SK-N-SH treated with all-trans-retinoic acid at 6 μM for 48 hours (cell line): ENCODE data around the gene PIGS.
"Not testable (repeated sequence)": the region's sequence is repeated elsewhere in the genome, so short reads cannot be mapped to it uniquely, and the experiment has no call there.

Experiments
- ATAC-seq: fragments of 200-7000 bp; cut with Tn5 transposase; 3 replicates; pipeline ENCODE4 v1.9.1; 2020; ENCODE audit warnings: mild to moderate bottlenecking, moderate library complexity
- BACH2 ChIP-seq: fragments of 250-450 bp; sonication (Bioruptor Pico); IDR thresholded peaks from 2 replicates; pipeline ENCODE4 v1.9.0; 2021; ENCODE audit warnings: mild to moderate bottlenecking, borderline replicate concordance
- CSDC2 ChIP-seq: fragments of 250-450 bp; sonication (Bioruptor Pico); IDR thresholded peaks from 2 replicates; pipeline ENCODE4 v1.5.0; 2020; ENCODE audit warnings: mild to moderate bottlenecking, moderate library complexity
- ISL1 ChIP-seq: fragments of 250-450 bp; sonication (Bioruptor Pico); IDR thresholded peaks from 2 replicates; pipeline ENCODE4 v2.1.2; 2022; ENCODE audit warnings: mild to moderate bottlenecking, moderate library complexity
- PPARA ChIP-seq: fragments of 250-450 bp; sonication (Bioruptor Pico); IDR thresholded peaks from 2 replicates; pipeline ENCODE4 v1.5.0; 2020; ENCODE audit warnings: mild to moderate bottlenecking, borderline replicate concordance
- SNAI2 ChIP-seq: fragments of 250-450 bp; sonication (Bioruptor Pico); IDR thresholded peaks from 2 replicates; pipeline ENCODE4 v1.5.0; 2020; ENCODE audit warnings: mild to moderate bottlenecking, moderate library complexity
- TCF4 ChIP-seq: fragments of 250-450 bp; sonication (Bioruptor Pico); IDR thresholded peaks from 2 replicates; pipeline ENCODE4 v1.8.0; 2021; ENCODE audit warnings: mild to moderate bottlenecking, moderate library complexity, borderline replicate concordance
- TOX ChIP-seq: fragments of 250-450 bp; sonication (Bioruptor Pico); IDR thresholded peaks from 2 replicates; pipeline ENCODE4 v1.8.0; 2021; ENCODE audit warnings: mild to moderate bottlenecking, moderate library complexity, borderline replicate concordance
- ZC3H10 ChIP-seq: fragments of 250-450 bp; sonication (Bioruptor Pico); IDR thresholded peaks from 2 replicates; pipeline ENCODE4 v1.5.1; 2021; ENCODE audit warnings: mild to moderate bottlenecking, moderate library complexity
- ZFP3 ChIP-seq: fragments of 250-450 bp; sonication (Bioruptor Pico); IDR thresholded peaks from 2 replicates; pipeline ENCODE4 v1.5.0; 2020; ENCODE audit warnings: mild to moderate bottlenecking, moderate library complexity
- ZFP30 ChIP-seq: fragments of 450-650 bp; formaldehyde crosslinking; IDR thresholded peaks from 2 replicates; pipeline ENCODE4 v1.5.0; 2022; ENCODE audit warnings: mild to moderate bottlenecking, moderate library complexity
- ZNF70 ChIP-seq: fragments of 450-650 bp; formaldehyde crosslinking; IDR thresholded peaks from 2 replicates; pipeline ENCODE4 v1.5.0; 2020; ENCODE audit warnings: mild to moderate bottlenecking, moderate library complexity
- ZNF8 ChIP-seq: fragments of 450-650 bp; formaldehyde crosslinking; IDR thresholded peaks from 2 replicates; pipeline ENCODE4 v1.5.0; 2020; ENCODE audit warnings: mild to moderate bottlenecking, moderate library complexity
- TF ChIP-seq, protein P1 (sequence below): fragments of 250-450 bp; sonication (Bioruptor Pico); IDR thresholded peaks from 2 replicates; pipeline ENCODE4 v1.8.0; 2020; ENCODE audit warnings: mild to moderate bottlenecking, moderate library complexity, borderline replicate concordance
- TF ChIP-seq, protein P2 (sequence below): fragments of 250-450 bp; sonication (Bioruptor Pico); IDR thresholded peaks from 2 replicates; pipeline ENCODE4 v1.5.1; 2020; ENCODE audit warnings: low read depth, mild to moderate bottlenecking, moderate library complexity
- TF ChIP-seq, protein P3 (sequence below): fragments of 250-450 bp; sonication (Bioruptor Pico); IDR thresholded peaks from 2 replicates; pipeline ENCODE4 v1.5.1; 2021; ENCODE audit warnings: mild to moderate bottlenecking, moderate library complexity

PIGS gene

DNA sequence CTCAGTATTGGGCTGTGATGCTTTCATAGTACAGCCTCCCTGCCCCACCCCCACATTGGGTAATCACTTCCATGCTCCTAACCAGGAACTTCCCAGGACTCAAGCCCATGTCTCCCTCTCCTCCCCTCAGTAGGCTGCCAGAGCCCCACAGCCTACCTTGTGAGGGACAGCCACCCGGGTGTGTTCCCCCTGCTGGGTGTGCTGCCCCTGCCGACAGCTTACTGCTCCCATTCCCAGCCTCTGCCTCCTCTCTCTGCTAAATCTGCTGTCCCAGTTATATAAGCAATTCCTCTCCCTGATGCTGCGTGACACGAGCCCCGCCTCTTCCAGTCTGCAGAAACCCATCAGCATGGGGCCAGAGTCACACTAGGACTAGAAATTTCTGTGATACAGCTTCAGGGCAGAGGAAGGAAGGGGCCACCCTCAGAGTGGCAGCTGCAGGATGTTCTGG is 42.6 kb upstream of the PIGS start, which contains the start of gene RSKR:
Gene RSKR (minus strand): TSS at position 255 of the 451 bp plus-strand sequence. CDS start 24 bp downstream, at position 231.
- ATAC-seq = no peak
- TF ChIP-seq ZNF70 (CRISPR knock-in tag) (no peak), ZC3H10 (CRISPR knock-in tag) (no peak), CSDC2 (no peak), ISL1 (CRISPR knock-in tag) (no peak)
- TF ChIP-seq, protein P1, sequence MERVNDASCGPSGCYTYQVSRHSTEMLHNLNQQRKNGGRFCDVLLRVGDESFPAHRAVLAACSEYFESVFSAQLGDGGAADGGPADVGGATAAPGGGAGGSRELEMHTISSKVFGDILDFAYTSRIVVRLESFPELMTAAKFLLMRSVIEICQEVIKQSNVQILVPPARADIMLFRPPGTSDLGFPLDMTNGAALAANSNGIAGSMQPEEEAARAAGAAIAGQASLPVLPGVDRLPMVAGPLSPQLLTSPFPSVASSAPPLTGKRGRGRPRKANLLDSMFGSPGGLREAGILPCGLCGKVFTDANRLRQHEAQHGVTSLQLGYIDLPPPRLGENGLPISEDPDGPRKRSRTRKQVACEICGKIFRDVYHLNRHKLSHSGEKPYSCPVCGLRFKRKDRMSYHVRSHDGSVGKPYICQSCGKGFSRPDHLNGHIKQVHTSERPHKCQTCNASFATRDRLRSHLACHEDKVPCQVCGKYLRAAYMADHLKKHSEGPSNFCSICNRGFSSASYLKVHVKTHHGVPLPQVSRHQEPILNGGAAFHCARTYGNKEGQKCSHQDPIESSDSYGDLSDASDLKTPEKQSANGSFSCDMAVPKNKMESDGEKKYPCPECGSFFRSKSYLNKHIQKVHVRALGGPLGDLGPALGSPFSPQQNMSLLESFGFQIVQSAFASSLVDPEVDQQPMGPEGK (CRISPR knock-in tag) = no peak

DNA sequence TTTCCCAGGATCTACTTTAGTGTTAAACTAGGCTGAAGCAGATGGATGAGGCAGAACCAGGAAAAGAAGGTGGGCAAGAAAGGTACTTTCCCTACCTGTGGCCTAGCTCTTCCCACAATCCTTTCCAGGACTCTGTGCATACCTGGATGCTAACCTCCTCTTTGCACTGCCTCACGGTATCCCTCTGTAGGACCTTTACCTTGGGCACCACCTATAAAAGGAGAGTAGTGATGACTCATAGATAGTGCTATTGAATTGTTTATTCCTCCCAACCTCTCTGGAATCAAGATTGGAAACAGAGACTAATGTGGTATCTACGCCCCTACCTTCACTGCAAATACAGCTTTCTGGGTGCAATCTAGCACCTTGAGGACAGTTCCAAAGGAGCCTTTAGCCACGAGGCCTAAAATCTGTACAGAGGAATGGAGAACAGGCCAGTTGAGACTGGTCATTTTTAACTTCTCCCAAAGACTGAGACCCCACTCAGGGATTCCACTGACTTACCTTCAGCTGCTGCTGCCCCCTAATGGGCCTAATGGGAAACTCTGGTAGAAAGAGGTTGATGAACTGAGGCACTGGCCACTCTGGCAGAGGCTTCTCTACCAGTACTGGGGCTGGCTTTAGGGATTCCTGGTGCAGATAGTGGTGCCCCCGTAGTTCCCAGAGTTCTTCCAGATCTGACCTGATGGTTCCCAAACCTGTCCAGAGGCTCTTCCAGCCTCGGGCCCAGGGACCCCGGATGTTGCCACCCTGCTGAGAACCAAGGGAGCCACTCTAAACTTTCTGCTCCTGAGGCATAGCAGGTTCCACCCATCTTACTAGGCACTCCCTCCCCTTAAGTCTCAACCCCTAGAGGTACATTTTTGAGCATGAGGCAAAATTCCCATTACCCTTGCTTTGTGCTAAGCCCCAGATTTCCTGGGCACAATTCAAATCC is 41.9 kb upstream of the PIGS start:
- TF ChIP-seq, protein P2, sequence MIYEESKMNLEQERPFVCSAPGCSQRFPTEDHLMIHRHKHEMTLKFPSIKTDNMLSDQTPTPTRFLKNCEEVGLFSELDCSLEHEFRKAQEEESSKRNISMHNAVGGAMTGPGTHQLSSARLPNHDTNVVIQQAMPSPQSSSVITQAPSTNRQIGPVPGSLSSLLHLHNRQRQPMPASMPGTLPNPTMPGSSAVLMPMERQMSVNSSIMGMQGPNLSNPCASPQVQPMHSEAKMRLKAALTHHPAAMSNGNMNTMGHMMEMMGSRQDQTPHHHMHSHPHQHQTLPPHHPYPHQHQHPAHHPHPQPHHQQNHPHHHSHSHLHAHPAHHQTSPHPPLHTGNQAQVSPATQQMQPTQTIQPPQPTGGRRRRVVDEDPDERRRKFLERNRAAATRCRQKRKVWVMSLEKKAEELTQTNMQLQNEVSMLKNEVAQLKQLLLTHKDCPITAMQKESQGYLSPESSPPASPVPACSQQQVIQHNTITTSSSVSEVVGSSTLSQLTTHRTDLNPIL (CRISPR knock-in tag) = no peak
- TF ChIP-seq, all 23 proteins: peak for 0
- ATAC-seq = peak; percentile 84

DNA sequence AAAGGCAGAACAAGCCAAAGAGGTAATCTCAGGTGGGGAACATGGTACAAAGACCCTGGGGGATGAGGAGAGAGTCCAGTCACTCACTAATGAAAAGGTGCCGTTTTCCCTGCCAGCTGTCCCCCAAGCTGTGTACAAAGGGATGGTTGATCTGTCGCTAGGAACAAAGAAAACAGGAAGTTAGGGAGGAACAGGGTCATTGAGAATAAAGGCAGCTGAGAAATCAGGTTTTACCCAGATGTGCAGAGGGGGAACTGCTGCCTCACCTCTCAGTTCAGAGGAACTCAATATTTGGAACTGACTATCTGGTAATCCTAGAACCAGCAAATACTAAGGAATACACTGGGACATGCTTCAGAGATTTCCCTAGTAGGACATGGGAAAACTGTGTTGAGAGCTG is 41.2 kb upstream of the PIGS start:
- ATAC-seq = no peak
- no peak for TF ChIP-seq CSDC2
- TF ChIP-seq ZNF8 = no peak
- TF ChIP-seq SNAI2 (CRISPR knock-in tag) = no peak
- TF ChIP-seq TCF4 (CRISPR knock-in tag) = no peak
- no peak for TF ChIP-seq TOX (CRISPR knock-in tag)
- TF ChIP-seq PPARA (CRISPR knock-in tag) = no peak
- TF ChIP-seq ZNF70 (CRISPR knock-in tag) = no peak
- TF ChIP-seq, protein P3, sequence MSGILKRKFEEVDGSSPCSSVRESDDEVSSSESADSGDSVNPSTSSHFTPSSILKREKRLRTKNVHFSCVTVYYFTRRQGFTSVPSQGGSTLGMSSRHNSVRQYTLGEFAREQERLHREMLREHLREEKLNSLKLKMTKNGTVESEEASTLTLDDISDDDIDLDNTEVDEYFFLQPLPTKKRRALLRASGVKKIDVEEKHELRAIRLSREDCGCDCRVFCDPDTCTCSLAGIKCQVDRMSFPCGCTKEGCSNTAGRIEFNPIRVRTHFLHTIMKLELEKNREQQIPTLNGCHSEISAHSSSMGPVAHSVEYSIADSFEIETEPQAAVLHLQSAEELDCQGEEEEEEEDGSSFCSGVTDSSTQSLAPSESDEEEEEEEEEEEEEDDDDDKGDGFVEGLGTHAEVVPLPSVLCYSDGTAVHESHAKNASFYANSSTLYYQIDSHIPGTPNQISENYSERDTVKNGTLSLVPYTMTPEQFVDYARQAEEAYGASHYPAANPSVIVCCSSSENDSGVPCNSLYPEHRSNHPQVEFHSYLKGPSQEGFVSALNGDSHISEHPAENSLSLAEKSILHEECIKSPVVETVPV (CRISPR knock-in tag) = no peak

DNA sequence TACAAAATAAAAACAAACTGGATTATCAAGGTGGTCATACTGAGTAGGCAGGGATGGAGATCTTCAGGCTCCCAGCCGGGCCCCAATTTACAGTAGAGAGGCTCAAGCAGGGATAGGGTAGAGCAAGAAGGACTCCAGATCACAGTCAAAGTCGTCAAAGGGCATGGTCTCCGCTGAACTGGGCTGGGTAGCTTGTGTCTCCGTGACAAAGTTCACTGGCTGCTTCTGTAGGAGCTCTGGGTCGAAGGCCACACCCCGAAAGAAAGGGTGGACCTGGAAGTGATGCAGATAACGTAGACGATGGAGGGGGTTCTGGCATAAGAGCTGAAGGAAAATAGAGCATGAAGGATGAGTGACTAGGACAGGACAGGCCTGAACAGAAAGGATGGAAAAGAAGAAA is 39.1 kb upstream of the PIGS start:
- TF ChIP-seq ZFP3 (CRISPR knock-in tag) = no peak
- no peak for TF ChIP-seq ISL1 (CRISPR knock-in tag)
- no peak for TF ChIP-seq ZFP30 (CRISPR knock-in tag)
- no peak for TF ChIP-seq BACH2 (CRISPR knock-in tag)
- TF ChIP-seq, protein P3 (CRISPR knock-in tag) = no peak
- TF ChIP-seq, protein P2 (CRISPR knock-in tag) = no peak
- TF ChIP-seq, all 23 proteins: peak for 0
- no peak for ATAC-seq

DNA sequence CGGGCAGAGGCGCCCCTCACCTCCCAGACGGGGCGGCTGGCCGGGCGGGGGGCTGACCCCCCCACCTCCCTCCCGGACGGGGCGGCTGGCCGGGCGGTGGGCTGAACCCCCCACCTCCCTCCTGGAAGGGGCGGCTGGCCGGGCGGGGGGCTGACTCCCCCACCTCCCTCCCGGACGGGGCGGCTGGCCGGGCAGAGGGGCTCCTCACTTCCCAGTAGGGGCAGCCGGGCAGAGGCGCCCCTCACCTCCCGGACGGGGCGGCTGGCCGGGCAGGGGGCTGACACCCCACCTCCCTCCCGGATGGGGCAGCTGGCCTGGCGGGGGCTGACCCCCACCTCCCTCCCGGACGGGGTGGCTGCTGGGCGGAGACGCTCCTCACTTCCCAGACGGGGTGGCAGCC is 32.7 kb upstream of the PIGS start:
- ATAC-seq = not testable (repeated sequence)
